A673 (cell line): ENCODE measurements around the gene SLIT3. TPM values are rescaled to one million over a fixed set of nuclear protein-coding genes. Genes with fewer than 3 reads are reported as not detected.

Source experiments
- BruUV-seq: library from RNA; stranded (reverse); fragments of 400-500 nt; replicated peaks from 2 replicates; lab custom pipeline; 2021; lab: Mats Ljungman, UMichigan
- CTCF ChIA-PET: fragments of 300-600 bp; sonication (Branson Sonifier 250); formaldehyde crosslinking; loops from one replicate; lab custom pipeline; 2022; ENCODE audit warnings: antibody characterized with exemption; lab: Charles Lee
- POLR2A ChIA-PET: fragments of 300-600 bp; sonication (Branson Sonifier 250); formaldehyde crosslinking; loops from one replicate; lab custom pipeline; 2022; ENCODE audit warnings: antibody characterized with exemption; ENCODE audit not compliant: low non-redundant PET; lab: Charles Lee
- DNase-seq: peaks from one replicate; pipeline ENCODE4 v3.0.0-alpha.2; 2015; ENCODE audit warnings: low spot score
- H3K27ac ChIP-seq: fragments of 200-600 bp; sonication (generic); 2 replicates; pipeline ENCODE4 v1.5.1; 2016; ENCODE audit warnings: mixed run types, low read depth, mild to moderate bottlenecking, mixed read lengths, antibody characterized with exemption, low read length; ENCODE audit not compliant: poor library complexity, severe bottlenecking
- H3K27me3 ChIP-seq: fragments of 200-600 bp; sonication (generic); replicated peaks from 2 replicates; pipeline ENCODE4 v1.6.1; 2017; ENCODE audit warnings: mixed run types, low read depth, mild to moderate bottlenecking, mixed read lengths, antibody characterized with exemption, low read length; ENCODE audit not compliant: insufficient read depth, poor library complexity
- H3K36me3 ChIP-seq: fragments of 200-600 bp; sonication (generic); 2 replicates; pipeline ENCODE4 v1.6.1; 2016; ENCODE audit warnings: mixed run types, mild to moderate bottlenecking, mixed read lengths, antibody characterized with exemption, low read length; ENCODE audit not compliant: insufficient read depth, poor library complexity, severe bottlenecking
- H3K4me1 ChIP-seq: fragments of 200-600 bp; sonication (generic); 2 replicates; pipeline ENCODE4 v1.6.1; 2017; ENCODE audit warnings: mixed run types, mild to moderate bottlenecking, mixed read lengths, antibody characterized with exemption, low read length; ENCODE audit not compliant: insufficient read depth, poor library complexity, severe bottlenecking
- H3K4me3 ChIP-seq: fragments of 200-600 bp; sonication (generic); 2 replicates; pipeline ENCODE4 v1.5.1; 2016; ENCODE audit warnings: low read depth, mixed run types, mild to moderate bottlenecking, mixed read lengths, low read length; ENCODE audit not compliant: poor library complexity, severe bottlenecking
- H3K9me3 ChIP-seq: fragments of 200-600 bp; sonication (generic); 2 replicates; pipeline ENCODE4 v1.6.1; 2016; ENCODE audit warnings: mixed run types, low read depth, mild to moderate bottlenecking, mixed read lengths, antibody characterized with exemption, low read length; ENCODE audit not compliant: poor library complexity, severe bottlenecking
- EZH2 ChIP-seq: fragments of 200-600 bp; sonication (generic); IDR thresholded peaks from 2 replicates; pipeline ENCODE4 v1.6.1; 2017; ENCODE audit warnings: borderline replicate concordance, low read depth, mild to moderate bottlenecking, mixed read lengths, antibody characterized with exemption, low read length; ENCODE audit not compliant: poor library complexity, severe bottlenecking
- intact Hi-C: fragments of 100-400 bp; cut with micrococcal nuclease; formaldehyde crosslinking; loops from one replicate; pipeline ENCODE4 v1.10.0; 2022; ENCODE audit not compliant: unreplicated experiment
- total RNA-seq: library from RNA; stranded (reverse); gene quantifications from 2 replicates; pipeline ENCODE4 v1.2.3, GENCODE V29; 2021
- TF ChIP-seq, protein P1 (sequence below): fragments of 300-800, 200-600 bp; sonication (generic); conservative IDR thresholded peaks from 2 replicates; pipeline ENCODE4 v1.5.1; 2017; ENCODE audit warnings: low read depth, mild to moderate bottlenecking, antibody characterized with exemption, low read length, moderate library complexity, mixed read lengths

SLIT3 gene
- total RNA-seq, 1 experiment from 2014 or later = not detected

DNA sequence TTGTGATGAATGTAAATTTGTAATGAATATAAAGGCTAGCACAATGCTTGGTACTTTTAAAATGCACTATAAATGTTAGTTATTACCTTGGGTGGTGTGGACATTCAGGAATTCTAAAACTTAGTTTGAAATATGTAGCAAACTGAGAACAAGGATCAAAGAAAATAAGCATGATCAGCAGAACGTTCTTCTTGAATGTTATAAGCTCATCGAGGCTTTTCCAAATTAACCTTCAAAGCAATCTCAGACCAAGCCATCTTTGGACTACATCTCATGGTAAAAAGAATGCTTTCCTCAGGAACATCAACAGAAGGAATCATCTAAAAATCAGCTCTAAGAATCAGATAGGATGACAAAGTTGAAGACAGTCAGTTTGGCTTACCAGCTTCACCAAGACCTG lies 146.3 kb downstream of the SLIT3 start:
- POLR2A ChIA-PET = no interaction called here
- Histone ChIP-seq H3K4me3 (no peak overlapping the region), H3K27ac (no peak overlapping the region), H3K36me3 (no peaks in the 10 kb centered on the region), H3K27me3 (peaks cover 4% of the 10 kb centered on the region), H3K4me1 (no peaks in the 10 kb centered on the region), H3K9me3 (no peaks in the 10 kb centered on the region)
- CTCF ChIA-PET = no interaction called here
- DNase-seq = no peak
- TF ChIP-seq, protein P1, sequence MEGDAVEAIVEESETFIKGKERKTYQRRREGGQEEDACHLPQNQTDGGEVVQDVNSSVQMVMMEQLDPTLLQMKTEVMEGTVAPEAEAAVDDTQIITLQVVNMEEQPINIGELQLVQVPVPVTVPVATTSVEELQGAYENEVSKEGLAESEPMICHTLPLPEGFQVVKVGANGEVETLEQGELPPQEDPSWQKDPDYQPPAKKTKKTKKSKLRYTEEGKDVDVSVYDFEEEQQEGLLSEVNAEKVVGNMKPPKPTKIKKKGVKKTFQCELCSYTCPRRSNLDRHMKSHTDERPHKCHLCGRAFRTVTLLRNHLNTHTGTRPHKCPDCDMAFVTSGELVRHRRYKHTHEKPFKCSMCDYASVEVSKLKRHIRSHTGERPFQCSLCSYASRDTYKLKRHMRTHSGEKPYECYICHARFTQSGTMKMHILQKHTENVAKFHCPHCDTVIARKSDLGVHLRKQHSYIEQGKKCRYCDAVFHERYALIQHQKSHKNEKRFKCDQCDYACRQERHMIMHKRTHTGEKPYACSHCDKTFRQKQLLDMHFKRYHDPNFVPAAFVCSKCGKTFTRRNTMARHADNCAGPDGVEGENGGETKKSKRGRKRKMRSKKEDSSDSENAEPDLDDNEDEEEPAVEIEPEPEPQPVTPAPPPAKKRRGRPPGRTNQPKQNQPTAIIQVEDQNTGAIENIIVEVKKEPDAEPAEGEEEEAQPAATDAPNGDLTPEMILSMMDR = no peak
- TF ChIP-seq EZH2 = no peak
- intact Hi-C loops = no loop called here
- no TSS peak for BruUV-seq

DNA sequence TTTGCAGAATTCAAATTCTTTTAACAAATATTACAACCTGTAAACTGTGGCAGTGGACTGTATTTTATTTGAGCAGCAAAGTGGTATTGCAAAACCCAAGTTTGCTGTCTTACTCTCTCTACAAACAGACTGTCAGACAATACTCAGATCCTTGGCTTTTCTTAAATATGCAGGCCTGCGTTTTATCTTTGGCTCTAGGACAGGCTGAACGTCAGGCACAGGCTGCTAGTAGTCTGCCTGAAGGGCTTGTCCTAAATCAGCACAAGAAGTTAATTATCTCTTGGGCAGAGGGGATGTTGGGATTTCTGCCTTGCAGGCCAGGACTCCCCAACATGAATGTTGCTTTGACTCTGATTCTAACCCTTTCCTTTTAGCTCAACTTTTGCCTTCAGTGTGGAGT lies 147.5 kb downstream of the SLIT3 start:
- Histone ChIP-seq H3K4me3 (no peak overlapping the region), H3K9me3 (no peaks in the 10 kb centered on the region), H3K27ac (no peak overlapping the region), H3K36me3 (no peaks in the 10 kb centered on the region), H3K27me3 (peaks cover 16% of the 10 kb centered on the region), H3K4me1 (no peaks in the 10 kb centered on the region)
- TF ChIP-seq EZH2 = no peak
- TF ChIP-seq, protein P1 = no peak
- POLR2A ChIA-PET = no interaction called here
- no TSS peak for BruUV-seq
- intact Hi-C loops = no loop called here
- CTCF ChIA-PET = no interaction called here
- DNase-seq = no peak

DNA sequence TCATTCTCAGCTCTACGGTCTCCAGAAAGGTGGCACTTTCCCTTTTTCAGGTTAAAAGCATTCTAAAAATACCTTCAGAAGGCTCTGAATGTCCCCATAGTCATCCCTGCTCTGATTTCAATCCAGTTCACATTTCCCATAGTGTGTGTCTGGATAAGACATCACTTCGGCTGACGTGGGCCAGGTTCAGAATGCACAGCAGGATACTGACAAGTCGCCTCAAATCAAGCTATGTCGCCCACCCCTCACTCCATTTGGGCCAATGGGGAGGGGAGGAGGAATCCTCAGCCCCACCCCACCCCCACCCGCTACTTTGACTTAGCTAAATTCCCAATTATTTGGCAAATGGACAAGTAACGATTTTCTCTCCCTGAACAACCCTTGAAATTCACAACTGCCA lies 148.0 kb downstream of the SLIT3 start:
- ChIA-PET POLR2A (no interaction called here), CTCF (no interaction called here)
- no TSS peak for BruUV-seq

More for the DNA sequence above, 148.0 kb downstream of the SLIT3 start:
- no peak overlapping the region for H3K4me3 ChIP-seq
- no peak for DNase-seq
- no peak for TF ChIP-seq EZH2
- TF ChIP-seq, protein P1 = no peak
- H3K36me3 ChIP-seq = no peaks in the 10 kb centered on the region
- H3K4me1 ChIP-seq = no peaks in the 10 kb centered on the region
- intact Hi-C loops = no loop called here
- H3K27ac ChIP-seq = no peak overlapping the region
- H3K9me3 ChIP-seq = no peaks in the 10 kb centered on the region
- peaks cover 21% of the 10 kb centered on the region for H3K27me3 ChIP-seq
